Osteoblast (primary cell): Measurements from ENCODE around the gene ARFGAP1. TPM values are rescaled to one million over a fixed set of nuclear protein-coding genes. Genes with fewer than 3 reads are reported as not detected.

Experiments used
- DNase-seq: peaks from one replicate; pipeline ENCODE4 v3.0.0; 2011; ENCODE audit warnings: low spot score, mixed read lengths; ENCODE audit not compliant: insufficient read length; ENCODE audit errors: missing footprints
- H2AFZ ChIP-seq: 2 replicates; pipeline ENCODE4 v1.6.0; 2011; ENCODE audit warnings: mild to moderate bottlenecking, low read length
- H3K27ac ChIP-seq: 2 replicates; pipeline ENCODE4 v1.5.1; 2011; ENCODE audit warnings: mild to moderate bottlenecking, low read depth, low read length, moderate library complexity
- H3K27me3 ChIP-seq: 2 replicates; pipeline ENCODE4 v1.6.0; 2012; ENCODE audit warnings: mild to moderate bottlenecking, control low read depth, inconsistent platforms, low read length, moderate library complexity; ENCODE audit not compliant: insufficient read depth
- H3K36me3 ChIP-seq: 2 replicates; pipeline ENCODE4 v1.5.1; 2011; ENCODE audit warnings: mild to moderate bottlenecking, low read length, control low read depth, moderate library complexity; ENCODE audit not compliant: insufficient read depth
- H3K4me1 ChIP-seq: 2 replicates; pipeline ENCODE4 v1.5.1; 2011; ENCODE audit warnings: mild to moderate bottlenecking, low read length, control low read depth, moderate library complexity; ENCODE audit not compliant: insufficient read depth
- H3K4me2 ChIP-seq: 2 replicates; pipeline ENCODE4 v1.6.0; 2011; ENCODE audit warnings: mild to moderate bottlenecking, low read length; ENCODE audit not compliant: insufficient read depth
- H3K4me3 ChIP-seq: fragments of 200-600 bp; sonication (generic); 3 replicates; pipeline ENCODE4 v1.5.1; 2012; ENCODE audit warnings: mild to moderate bottlenecking, low read length, inconsistent platforms; ENCODE audit not compliant: insufficient read depth
- H3K79me2 ChIP-seq: 2 replicates; pipeline ENCODE4 v1.6.0; 2012; ENCODE audit warnings: mild to moderate bottlenecking, low read length, control low read depth, inconsistent platforms; ENCODE audit not compliant: insufficient read depth
- H3K9me3 ChIP-seq: 2 replicates; pipeline ENCODE4 v1.5.1; 2011; ENCODE audit warnings: low read depth, low read length, control low read depth
- H4K20me1 ChIP-seq: 2 replicates; pipeline ENCODE4 v1.6.0; 2012; ENCODE audit warnings: mild to moderate bottlenecking, low read length, control low read depth; ENCODE audit not compliant: insufficient read depth
- total RNA-seq: library from RNA; depleted of rRNA; stranded (reverse); fragments of >200 nt; gene quantifications from 2 replicates; pipeline ENCODE4 v1.2.3, GENCODE V29; 2012
- TF ChIP-seq, protein P1 (sequence below): IDR thresholded peaks from 2 replicates; pipeline ENCODE4 v1.5.1; 2011; ENCODE audit warnings: mild to moderate bottlenecking, low read depth, low read length, moderate library complexity; ENCODE audit errors: extremely low read depth

The ARFGAP1 gene
- total RNA-seq, 1 donor = 68.4 TPM

DNA sequence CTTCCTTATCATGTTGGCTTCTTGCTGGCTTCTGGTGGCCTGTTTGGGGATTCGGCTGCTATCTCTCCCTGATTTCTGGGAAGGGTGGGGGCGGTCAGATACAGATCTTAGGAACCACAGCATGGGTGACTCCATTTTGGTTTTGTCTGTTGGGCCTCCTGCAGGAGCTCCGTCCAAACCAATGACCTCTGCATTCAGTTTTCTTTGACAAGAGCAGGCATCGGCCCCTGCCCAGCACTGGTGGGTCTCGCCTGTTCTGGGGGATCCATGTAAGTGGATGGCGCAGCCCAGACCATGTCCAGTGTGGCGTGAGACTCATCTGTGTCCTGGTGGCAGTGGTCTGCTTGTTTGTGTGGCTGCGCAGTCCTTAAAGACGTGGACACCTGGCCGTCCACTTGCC is 8.6 kb upstream of the ARFGAP1 start:
- DNase-seq = no peak
- H3K4me3 ChIP-seq = no peak overlapping the region
- H3K27ac ChIP-seq = no peak overlapping the region
- no peaks in the 10 kb centered on the region for H3K9me3 ChIP-seq
- TF ChIP-seq, protein P1, sequence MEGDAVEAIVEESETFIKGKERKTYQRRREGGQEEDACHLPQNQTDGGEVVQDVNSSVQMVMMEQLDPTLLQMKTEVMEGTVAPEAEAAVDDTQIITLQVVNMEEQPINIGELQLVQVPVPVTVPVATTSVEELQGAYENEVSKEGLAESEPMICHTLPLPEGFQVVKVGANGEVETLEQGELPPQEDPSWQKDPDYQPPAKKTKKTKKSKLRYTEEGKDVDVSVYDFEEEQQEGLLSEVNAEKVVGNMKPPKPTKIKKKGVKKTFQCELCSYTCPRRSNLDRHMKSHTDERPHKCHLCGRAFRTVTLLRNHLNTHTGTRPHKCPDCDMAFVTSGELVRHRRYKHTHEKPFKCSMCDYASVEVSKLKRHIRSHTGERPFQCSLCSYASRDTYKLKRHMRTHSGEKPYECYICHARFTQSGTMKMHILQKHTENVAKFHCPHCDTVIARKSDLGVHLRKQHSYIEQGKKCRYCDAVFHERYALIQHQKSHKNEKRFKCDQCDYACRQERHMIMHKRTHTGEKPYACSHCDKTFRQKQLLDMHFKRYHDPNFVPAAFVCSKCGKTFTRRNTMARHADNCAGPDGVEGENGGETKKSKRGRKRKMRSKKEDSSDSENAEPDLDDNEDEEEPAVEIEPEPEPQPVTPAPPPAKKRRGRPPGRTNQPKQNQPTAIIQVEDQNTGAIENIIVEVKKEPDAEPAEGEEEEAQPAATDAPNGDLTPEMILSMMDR = no peak
- no peak overlapping the region for H3K4me2 ChIP-seq
- H3K79me2 ChIP-seq = no peaks in the 10 kb centered on the region
- H3K4me1 ChIP-seq = peaks cover 3% of the 10 kb centered on the region
- no peaks in the 10 kb centered on the region for H4K20me1 ChIP-seq
- H3K27me3 ChIP-seq = peaks cover 51% of the 10 kb centered on the region
- H2AFZ ChIP-seq = no peak overlapping the region
- H3K36me3 ChIP-seq = no peaks in the 10 kb centered on the region

DNA sequence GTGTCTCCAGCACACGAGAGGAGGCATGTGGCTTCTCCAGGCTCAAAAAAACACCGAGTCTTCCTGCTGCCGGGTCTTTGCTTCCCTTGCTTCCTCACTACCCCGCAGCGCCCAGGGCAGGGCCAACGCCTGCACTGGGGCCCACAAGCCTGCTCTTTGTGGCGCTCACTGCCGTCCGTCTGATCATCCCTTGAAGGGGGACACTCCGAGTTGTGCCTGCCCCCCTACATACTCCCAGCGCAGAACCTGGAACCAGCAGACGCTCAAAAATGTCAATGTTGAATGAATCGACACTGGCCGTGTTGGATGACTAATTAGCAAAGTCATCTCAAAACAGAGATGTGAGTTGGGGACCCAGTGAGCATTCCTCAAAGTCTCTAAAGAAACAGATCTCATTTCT is 8.1 kb upstream of the ARFGAP1 start:
- H3K79me2 ChIP-seq = no peaks in the 10 kb centered on the region
- TF ChIP-seq, protein P1 = no peak
- H3K4me3 ChIP-seq = no peak overlapping the region
- no peak overlapping the region for H2AFZ ChIP-seq
- peaks cover 4% of the 10 kb centered on the region for H4K20me1 ChIP-seq
- peak overlapping the region; percentile 36 for H3K4me2 ChIP-seq
- no peaks in the 10 kb centered on the region for H3K9me3 ChIP-seq
- H3K4me1 ChIP-seq = peaks cover 3% of the 10 kb centered on the region
- no peaks in the 10 kb centered on the region for H3K36me3 ChIP-seq
- peaks cover 55% of the 10 kb centered on the region for H3K27me3 ChIP-seq
- H3K27ac ChIP-seq = no peak overlapping the region
- DNase-seq = no peak

DNA sequence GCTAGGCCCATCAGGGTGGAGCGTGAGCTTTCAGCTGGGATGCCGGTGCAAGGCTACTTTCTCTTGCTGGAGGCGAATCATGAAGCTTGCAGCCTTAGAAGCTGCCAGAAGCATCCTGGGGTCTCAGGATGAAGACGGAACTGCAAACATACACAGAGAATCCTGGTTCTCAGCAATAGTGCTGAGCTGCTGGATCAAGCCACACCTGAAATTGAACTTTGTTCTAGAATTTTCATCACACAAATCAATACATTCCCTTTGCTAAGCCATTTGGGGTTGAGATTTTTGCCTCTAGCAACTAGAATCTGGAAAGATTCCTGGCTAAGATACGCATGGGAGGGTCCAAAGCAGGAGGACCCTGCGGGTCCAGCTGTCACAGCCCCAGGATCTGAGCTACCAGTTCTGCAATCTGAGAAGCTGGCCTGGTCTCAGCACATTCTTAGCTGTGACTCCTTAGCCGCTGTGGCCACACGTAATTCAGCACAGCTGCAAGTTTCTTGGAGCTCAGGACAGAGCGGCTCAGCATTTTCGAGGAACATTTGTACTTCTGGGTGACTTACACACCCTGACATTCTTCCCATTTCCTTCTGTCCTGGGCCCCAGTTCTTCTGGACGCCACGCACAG is 6.6 kb upstream of the ARFGAP1 start:
- Histone ChIP-seq H3K4me2 (no peak overlapping the region), H4K20me1 (peaks cover 8% of the 10 kb centered on the region), H2AFZ (no peak overlapping the region), H3K79me2 (no peaks in the 10 kb centered on the region), H3K9me3 (no peaks in the 10 kb centered on the region), H3K4me1 (peaks cover 3% of the 10 kb centered on the region), H3K27me3 (peaks cover 45% of the 10 kb centered on the region), H3K4me3 (no peak overlapping the region), H3K27ac (no peak overlapping the region), H3K36me3 (no peaks in the 10 kb centered on the region)
- TF ChIP-seq, protein P1 = no peak
- DNase-seq = no peak

DNA sequence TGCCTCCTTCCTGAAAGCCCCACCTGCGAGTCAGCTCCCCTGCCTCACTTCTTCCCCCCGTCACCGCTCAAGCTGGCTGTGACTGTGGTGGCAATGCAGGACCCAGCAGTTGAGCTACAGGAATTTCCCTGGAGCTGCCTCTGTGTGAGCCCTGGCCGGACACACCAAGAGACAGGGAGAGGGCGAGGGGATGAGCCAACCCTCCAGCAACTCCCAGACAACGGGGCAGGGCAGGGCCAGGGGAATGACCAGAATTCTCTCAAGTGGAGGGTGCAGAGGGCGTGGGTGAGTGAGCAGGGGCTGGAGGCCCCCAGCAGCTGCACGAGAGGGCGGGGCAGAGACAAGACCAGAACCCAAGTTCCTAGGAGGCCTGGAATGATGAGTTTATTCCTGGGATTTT is 4.9 kb upstream of the ARFGAP1 start:
- no peak overlapping the region for H3K4me3 ChIP-seq
- DNase-seq = no peak
- H3K9me3 ChIP-seq = no peaks in the 10 kb centered on the region
- H3K27ac ChIP-seq = no peak overlapping the region
- H3K27me3 ChIP-seq = peaks cover 31% of the 10 kb centered on the region
- TF ChIP-seq, protein P1 = no peak
- H3K79me2 ChIP-seq = peaks cover 10% of the 10 kb centered on the region
- H4K20me1 ChIP-seq = peaks cover 8% of the 10 kb centered on the region
- no peaks in the 10 kb centered on the region for H3K36me3 ChIP-seq
- H2AFZ ChIP-seq = no peak overlapping the region
- H3K4me1 ChIP-seq = peaks cover 9% of the 10 kb centered on the region
- H3K4me2 ChIP-seq = no peak overlapping the region
